Panc1 (cell line): Measurements from ENCODE around the gene KMT2A.

Source experiments
- POLR2AphosphoS5 ChIP-seq: IDR thresholded peaks from 2 replicates; pipeline ENCODE4 v1.6.1; 2012; ENCODE audit warnings: mild to moderate bottlenecking, low read depth, low read length, moderate library complexity
- REST ChIP-seq, 2 experiments: IDR thresholded peaks; 2 replicates each; pipeline ENCODE4 v1.6.1; 2011 to 2012; ENCODE audit warnings: low read depth in 2 of 2, control low read depth in 1 of 2, low read length in 1 of 2, mild to moderate bottlenecking in 1 of 2, moderate library complexity in 1 of 2; ENCODE audit not compliant: insufficient read depth in 1 of 2
- TCF7L2 ChIP-seq: IDR thresholded peaks from 2 replicates; pipeline ENCODE4 v1.6.1; 2011; ENCODE audit warnings: mild to moderate bottlenecking, low read depth, low read length, inconsistent platforms
- TF ChIP-seq, protein P1 (sequence below): fragments of 450-650 bp; IDR thresholded peaks from 2 replicates; pipeline ENCODE4 v1.5.1; 2017; ENCODE audit warnings: mild to moderate bottlenecking

DNA sequence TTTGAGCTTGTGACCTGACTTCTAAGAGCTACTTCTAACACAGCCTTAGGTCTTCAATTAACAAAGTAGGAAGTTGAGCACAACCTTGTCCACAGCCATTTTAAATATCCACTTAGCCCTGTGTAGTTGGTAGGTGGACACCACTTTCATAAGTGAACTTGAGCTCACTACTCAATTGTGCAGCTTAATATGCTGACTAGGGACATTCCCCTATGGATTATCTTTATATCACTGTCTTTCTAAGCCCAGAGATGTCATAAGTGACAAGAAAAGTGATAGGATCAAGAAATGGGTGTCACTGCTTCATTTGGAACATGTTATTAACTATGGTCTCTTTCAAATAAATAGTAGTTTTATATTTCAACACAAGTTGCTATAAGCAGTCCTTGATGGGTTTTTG, 38.8 kb upstream of the KMT2A start:
- no peak for TF ChIP-seq TCF7L2
- TF ChIP-seq, protein P1, sequence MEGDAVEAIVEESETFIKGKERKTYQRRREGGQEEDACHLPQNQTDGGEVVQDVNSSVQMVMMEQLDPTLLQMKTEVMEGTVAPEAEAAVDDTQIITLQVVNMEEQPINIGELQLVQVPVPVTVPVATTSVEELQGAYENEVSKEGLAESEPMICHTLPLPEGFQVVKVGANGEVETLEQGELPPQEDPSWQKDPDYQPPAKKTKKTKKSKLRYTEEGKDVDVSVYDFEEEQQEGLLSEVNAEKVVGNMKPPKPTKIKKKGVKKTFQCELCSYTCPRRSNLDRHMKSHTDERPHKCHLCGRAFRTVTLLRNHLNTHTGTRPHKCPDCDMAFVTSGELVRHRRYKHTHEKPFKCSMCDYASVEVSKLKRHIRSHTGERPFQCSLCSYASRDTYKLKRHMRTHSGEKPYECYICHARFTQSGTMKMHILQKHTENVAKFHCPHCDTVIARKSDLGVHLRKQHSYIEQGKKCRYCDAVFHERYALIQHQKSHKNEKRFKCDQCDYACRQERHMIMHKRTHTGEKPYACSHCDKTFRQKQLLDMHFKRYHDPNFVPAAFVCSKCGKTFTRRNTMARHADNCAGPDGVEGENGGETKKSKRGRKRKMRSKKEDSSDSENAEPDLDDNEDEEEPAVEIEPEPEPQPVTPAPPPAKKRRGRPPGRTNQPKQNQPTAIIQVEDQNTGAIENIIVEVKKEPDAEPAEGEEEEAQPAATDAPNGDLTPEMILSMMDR, result no peak
- TF ChIP-seq POLR2AphosphoS5, result no peak
- TF ChIP-seq REST (IDR thresholded peaks at IDR 0.05; ENCODE audit: insufficient read depth in 1 of 2, low read depth in 2 of 2, low read length in 1 of 2), result no peak
